Measurements from ENCODE around the gene BORCS5.

GRCh38 chr12:12365446-12365802 is 8.5 kb downstream of the BORCS5 start:
- no peak for TF ChIP-seq CTCF (IDR thresholded peaks at IDR 0.05; ENCODE audit: low read length)
- no peak for TF ChIP-seq EZH2 (optimal IDR thresholded peaks at IDR 0.05; ENCODE audit: low read depth, low read length)
